ENCODE measurements around the gene NPAS3. TPM values are rescaled to one million over a fixed set of nuclear protein-coding genes. Genes with fewer than 3 reads are reported as not detected.

Gene NPAS3
- polyA plus RNA-seq: 1.0 TPM
- long read RNA-seq, donor 1: 0 reads
- long read RNA-seq, donor 2: 0 reads
- long read RNA-seq, donor 3: 0 reads
- long read RNA-seq, donor 4: 0 reads
- long read RNA-seq, donor 5: 0 reads
- long read RNA-seq, donor 6: 0 reads
- long read RNA-seq, donor 7: 0 reads
- long read RNA-seq, donor 8: 0 reads
- long read RNA-seq, donor 9: 0 reads
- long read RNA-seq, donor 10: 0 reads
- long read RNA-seq, donor 11: 0 reads

GRCh38 chr14:32938719-32939253 is at the start of gene NPAS3:
Gene NPAS3 (plus strand): TSS chr14:32938879.
- Histone ChIP-seq H3K4me3 (ENCODE audit: low read length) (peak within 1 kb of the TSS; percentile 53), H3K27me3 (ENCODE audit: control insufficient read depth, insufficient read depth, low read length) (peaks cover 59% of the 10 kb centered on the region), H3K4me1 (ENCODE audit: control insufficient read depth, insufficient read depth, low read length) (peaks cover 5% of the 10 kb centered on the region), H3K27ac (ENCODE audit: low read length) (peak within 1 kb of the TSS; percentile 50), H3K36me3 (ENCODE audit: control insufficient read depth, insufficient read depth, low read length) (no peaks in the 10 kb centered on the region), H3K9me3 (ENCODE audit: control insufficient read depth, low read depth, low read length) (peaks cover 4% of the 10 kb centered on the region)
- peak in 1 of 2 donors; percentile 24 for DNase-seq
- no CpG with 5 or more reads among the region's 92 CpGs for WGBS (ENCODE audit: insufficient coverage, low lambda C conversion rate)

GRCh38 chr14:32896979-32897697 is 41.5 kb upstream of the NPAS3 start:
- peak; percentile 10 to 39 for DNase-seq
- H3K4me1 ChIP-seq (ENCODE audit: control insufficient read depth, insufficient read depth, low read length): no peaks in the 10 kb centered on the region
- 80% methylated on average over 1 of the region's 10 CpGs for WGBS (ENCODE audit: insufficient coverage, low lambda C conversion rate)
- no peaks in the 10 kb centered on the region for H3K36me3 ChIP-seq (ENCODE audit: control insufficient read depth, insufficient read depth, low read length)
- no peaks in the 10 kb centered on the region for H3K27me3 ChIP-seq (ENCODE audit: control insufficient read depth, insufficient read depth, low read length)
- peak overlapping the region; percentile 46 for H3K4me3 ChIP-seq (ENCODE audit: low read length)
- H3K9me3 ChIP-seq (ENCODE audit: control insufficient read depth, low read depth, low read length): no peaks in the 10 kb centered on the region
- peak overlapping the region; percentile 11 for H3K27ac ChIP-seq (ENCODE audit: low read length)

- Histone ChIP-seq H3K4me1 (ENCODE audit: control insufficient read depth, insufficient read depth, low read length) (no peaks in the 10 kb centered on the region), H3K4me3 (ENCODE audit: low read length) (peak overlapping the region; percentile 46), H3K36me3 (ENCODE audit: control insufficient read depth, insufficient read depth, low read length) (no peaks in the 10 kb centered on the region), H3K27me3 (ENCODE audit: control insufficient read depth, insufficient read depth, low read length) (no peaks in the 10 kb centered on the region), H3K9me3 (ENCODE audit: control insufficient read depth, low read depth, low read length) (no peaks in the 10 kb centered on the region), H3K27ac (ENCODE audit: low read length) (no peak overlapping the region)
- no peak for DNase-seq
- 70% methylated on average over 2 of the region's 7 CpGs for WGBS (ENCODE audit: insufficient coverage, low lambda C conversion rate)
These were observed 41.0 kb upstream of the NPAS3 start for GRCh38 chr14:32897698-32898064.

- no CpG with 5 or more reads among the region's 2 CpGs for WGBS (ENCODE audit: insufficient coverage, low lambda C conversion rate)
- H3K4me1 ChIP-seq (ENCODE audit: control insufficient read depth, insufficient read depth, low read length): no peaks in the 10 kb centered on the region
- no peak overlapping the region for H3K4me3 ChIP-seq (ENCODE audit: low read length)
- H3K27ac ChIP-seq (ENCODE audit: low read length): no peak overlapping the region
- H3K36me3 ChIP-seq (ENCODE audit: control insufficient read depth, insufficient read depth, low read length): no peaks in the 10 kb centered on the region
- no peaks in the 10 kb centered on the region for H3K27me3 ChIP-seq (ENCODE audit: control insufficient read depth, insufficient read depth, low read length)
- H3K9me3 ChIP-seq (ENCODE audit: control insufficient read depth, low read depth, low read length): no peaks in the 10 kb centered on the region
- DNase-seq: no peak
These were observed 39.8 kb upstream of the NPAS3 start for GRCh38 chr14:32898876-32899275.

- WGBS (ENCODE audit: insufficient coverage, low lambda C conversion rate): 70% methylated on average over 3 of the region's 3 CpGs
These were observed 38.1 kb upstream of the NPAS3 start for GRCh38 chr14:32900547-32900946.

GRCh38 chr14:32905013-32905412 is 33.7 kb upstream of the NPAS3 start:
- Histone ChIP-seq H3K9me3 (ENCODE audit: control insufficient read depth, low read depth, low read length) (no peaks in the 10 kb centered on the region), H3K36me3 (ENCODE audit: control insufficient read depth, insufficient read depth, low read length) (no peaks in the 10 kb centered on the region), H3K27ac (ENCODE audit: low read length) (no peak overlapping the region), H3K4me3 (ENCODE audit: low read length) (no peak overlapping the region), H3K4me1 (ENCODE audit: control insufficient read depth, insufficient read depth, low read length) (no peaks in the 10 kb centered on the region), H3K27me3 (ENCODE audit: control insufficient read depth, insufficient read depth, low read length) (no peaks in the 10 kb centered on the region)
- WGBS (ENCODE audit: insufficient coverage, low lambda C conversion rate): no CpG with 5 or more reads among the region's 2 CpGs
- no peak for DNase-seq

More at GRCh38 chr14:32900547-32900946, 38.1 kb upstream of the NPAS3 start:
- Histone ChIP-seq H3K9me3 (ENCODE audit: control insufficient read depth, low read depth, low read length) (no peaks in the 10 kb centered on the region), H3K36me3 (ENCODE audit: control insufficient read depth, insufficient read depth, low read length) (no peaks in the 10 kb centered on the region), H3K27ac (ENCODE audit: low read length) (no peak overlapping the region), H3K4me3 (ENCODE audit: low read length) (no peak overlapping the region), H3K4me1 (ENCODE audit: control insufficient read depth, insufficient read depth, low read length) (no peaks in the 10 kb centered on the region), H3K27me3 (ENCODE audit: control insufficient read depth, insufficient read depth, low read length) (no peaks in the 10 kb centered on the region)
- DNase-seq: no peak

GRCh38 chr14:32906672-32907071 is 32.0 kb upstream of the NPAS3 start:
- DNase-seq: no peak
- Histone ChIP-seq H3K4me3 (ENCODE audit: low read length) (no peak overlapping the region), H3K27ac (ENCODE audit: low read length) (no peak overlapping the region), H3K27me3 (ENCODE audit: control insufficient read depth, insufficient read depth, low read length) (no peaks in the 10 kb centered on the region), H3K36me3 (ENCODE audit: control insufficient read depth, insufficient read depth, low read length) (no peaks in the 10 kb centered on the region), H3K9me3 (ENCODE audit: control insufficient read depth, low read depth, low read length) (no peaks in the 10 kb centered on the region), H3K4me1 (ENCODE audit: control insufficient read depth, insufficient read depth, low read length) (no peaks in the 10 kb centered on the region)
- WGBS (ENCODE audit: insufficient coverage, low lambda C conversion rate): no CpG with 5 or more reads among the region's 3 CpGs

- no peaks in the 10 kb centered on the region for H3K4me1 ChIP-seq (ENCODE audit: control insufficient read depth, insufficient read depth, low read length)
These were observed 30.2 kb upstream of the NPAS3 start for GRCh38 chr14:32908196-32909084.

GRCh38 chr14:32913725-32914124 is 25.0 kb upstream of the NPAS3 start:
- Histone ChIP-seq H3K27me3 (ENCODE audit: control insufficient read depth, insufficient read depth, low read length) (no peaks in the 10 kb centered on the region), H3K36me3 (ENCODE audit: control insufficient read depth, insufficient read depth, low read length) (no peaks in the 10 kb centered on the region), H3K27ac (ENCODE audit: low read length) (no peak overlapping the region), H3K4me3 (ENCODE audit: low read length) (no peak overlapping the region), H3K9me3 (ENCODE audit: control insufficient read depth, low read depth, low read length) (no peaks in the 10 kb centered on the region), H3K4me1 (ENCODE audit: control insufficient read depth, insufficient read depth, low read length) (no peaks in the 10 kb centered on the region)
- no peak for DNase-seq
- 100% methylated on average over 1 of the region's 3 CpGs for WGBS (ENCODE audit: insufficient coverage, low lambda C conversion rate)

More at GRCh38 chr14:32908196-32909084, 30.2 kb upstream of the NPAS3 start:
- Histone ChIP-seq H3K27me3 (ENCODE audit: control insufficient read depth, insufficient read depth, low read length) (no peaks in the 10 kb centered on the region), H3K4me3 (ENCODE audit: low read length) (no peak overlapping the region), H3K27ac (ENCODE audit: low read length) (no peak overlapping the region), H3K36me3 (ENCODE audit: control insufficient read depth, insufficient read depth, low read length) (no peaks in the 10 kb centered on the region), H3K9me3 (ENCODE audit: control insufficient read depth, low read depth, low read length) (no peaks in the 10 kb centered on the region)
- WGBS (ENCODE audit: insufficient coverage, low lambda C conversion rate): 86% methylated on average over 1 of the region's 9 CpGs
- DNase-seq: no peak

- 97% methylated on average over 5 of the region's 6 CpGs for WGBS (ENCODE audit: insufficient coverage, low lambda C conversion rate)
These were observed 24.3 kb upstream of the NPAS3 start for GRCh38 chr14:32914391-32914790.

More at GRCh38 chr14:32914391-32914790, 24.3 kb upstream of the NPAS3 start:
- no peaks in the 10 kb centered on the region for H3K4me1 ChIP-seq (ENCODE audit: control insufficient read depth, insufficient read depth, low read length)
- no peaks in the 10 kb centered on the region for H3K9me3 ChIP-seq (ENCODE audit: control insufficient read depth, low read depth, low read length)
- no peaks in the 10 kb centered on the region for H3K36me3 ChIP-seq (ENCODE audit: control insufficient read depth, insufficient read depth, low read length)
- H3K4me3 ChIP-seq (ENCODE audit: low read length): no peak overlapping the region
- no peak overlapping the region for H3K27ac ChIP-seq (ENCODE audit: low read length)
- no peaks in the 10 kb centered on the region for H3K27me3 ChIP-seq (ENCODE audit: control insufficient read depth, insufficient read depth, low read length)
- DNase-seq: no peak
